GM19397 (cell line): ENCODE results near the gene IGF1R.

ENCODE experiments used
- ATAC-seq: cut with Tn5 transposase; IDR thresholded peaks from one replicate; pipeline ENCODE4 v1.9.1; 2021; ENCODE audit warnings: mild to moderate bottlenecking, moderate library complexity; ENCODE audit not compliant: unreplicated experiment

Gene IGF1R

GRCh38 chr15:98878172-98878571 lies 229.8 kb downstream of the IGF1R start:
- ATAC-seq: no peak

- ATAC-seq: no peak
Measured at GRCh38 chr15:98878862-98879261, 230.5 kb downstream of the IGF1R start.

DNA sequence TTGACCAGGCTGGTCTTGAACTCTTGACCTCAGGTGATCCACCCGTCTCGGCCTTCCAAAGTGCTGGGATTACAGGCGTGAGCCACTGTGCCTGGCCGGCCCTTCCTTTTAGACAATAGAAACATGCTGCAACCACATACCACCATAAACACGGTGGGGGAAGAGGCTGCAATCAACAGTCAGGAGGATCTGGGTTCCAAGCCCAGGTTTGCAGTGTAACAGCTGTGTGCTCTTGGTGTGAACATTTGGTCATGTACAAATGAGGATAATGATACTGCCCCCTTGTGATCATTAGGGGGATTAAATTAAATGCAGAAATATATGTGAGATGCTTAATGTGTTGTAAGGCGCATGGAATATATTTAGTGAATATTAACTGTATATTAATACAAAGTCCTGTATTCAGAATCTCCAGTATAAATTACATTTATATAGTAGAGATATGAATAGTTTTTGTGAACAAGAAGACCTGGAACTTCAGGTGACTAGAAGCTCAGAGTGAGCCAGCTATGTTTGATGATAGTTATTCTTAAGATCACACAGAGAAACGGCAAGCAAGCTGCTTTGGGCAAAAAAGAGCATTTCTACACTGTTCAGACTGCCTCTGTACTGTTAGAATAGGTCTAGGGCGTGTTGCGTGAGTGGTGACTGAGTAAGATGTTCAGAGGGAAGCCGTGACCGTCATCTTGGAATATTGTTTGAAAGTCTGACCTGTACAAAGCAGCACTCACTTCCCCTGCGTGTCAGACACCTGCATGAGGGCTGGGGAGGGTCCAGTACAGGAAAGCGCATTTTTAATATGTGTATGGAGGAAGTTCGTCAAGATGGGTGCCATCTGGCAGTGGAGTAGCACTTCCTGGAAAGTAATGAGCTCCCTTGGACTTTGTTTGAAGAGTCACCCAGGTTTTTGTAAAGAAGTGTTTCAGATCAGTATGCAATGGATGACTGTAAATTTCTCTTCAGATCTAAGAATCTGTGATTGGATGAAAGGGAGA lies 233.5 kb downstream of the IGF1R start:
- no peak for ATAC-seq

DNA sequence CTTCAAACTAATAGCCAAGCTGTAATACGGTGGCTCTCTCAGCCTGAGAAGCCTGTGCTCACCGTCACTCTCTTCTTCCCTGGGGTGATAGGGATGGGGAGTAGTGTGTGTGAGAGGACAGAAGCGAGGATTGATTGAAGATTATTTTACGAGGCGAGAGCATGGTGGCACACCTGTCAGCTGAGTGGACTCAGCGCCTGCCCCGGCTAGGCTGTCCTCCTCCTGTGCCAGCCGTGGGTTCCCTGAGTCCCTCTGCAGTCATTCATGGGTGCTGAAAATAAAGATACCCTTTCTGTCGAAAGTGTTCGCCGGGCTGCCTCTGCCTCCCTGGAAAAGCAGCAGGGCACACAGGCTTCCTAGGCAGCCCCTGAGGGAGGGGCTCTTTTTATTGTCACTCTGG lies 235.1 kb downstream of the IGF1R start:
- ATAC-seq: no peak

DNA sequence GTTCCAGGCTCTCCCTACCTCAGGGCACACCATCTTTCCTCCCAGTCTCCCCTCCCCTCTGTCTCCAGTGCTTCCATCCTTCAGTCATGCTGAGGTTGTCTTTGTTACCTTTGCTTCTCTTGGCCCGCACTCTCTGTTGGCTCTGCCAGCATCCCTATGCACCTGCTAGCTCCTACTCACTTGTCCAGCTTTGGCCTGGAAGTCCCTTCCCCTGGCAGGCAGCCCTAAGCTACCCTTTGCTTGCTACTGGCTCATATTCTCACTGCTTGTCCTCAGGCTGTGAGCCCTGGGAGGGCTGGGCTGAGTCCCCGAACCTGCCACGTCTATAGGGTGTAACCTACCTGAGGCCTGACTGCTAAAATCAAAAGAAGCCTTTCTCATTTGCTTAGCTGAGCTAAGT lies 236.6 kb downstream of the IGF1R start:
- no peak for ATAC-seq

DNA sequence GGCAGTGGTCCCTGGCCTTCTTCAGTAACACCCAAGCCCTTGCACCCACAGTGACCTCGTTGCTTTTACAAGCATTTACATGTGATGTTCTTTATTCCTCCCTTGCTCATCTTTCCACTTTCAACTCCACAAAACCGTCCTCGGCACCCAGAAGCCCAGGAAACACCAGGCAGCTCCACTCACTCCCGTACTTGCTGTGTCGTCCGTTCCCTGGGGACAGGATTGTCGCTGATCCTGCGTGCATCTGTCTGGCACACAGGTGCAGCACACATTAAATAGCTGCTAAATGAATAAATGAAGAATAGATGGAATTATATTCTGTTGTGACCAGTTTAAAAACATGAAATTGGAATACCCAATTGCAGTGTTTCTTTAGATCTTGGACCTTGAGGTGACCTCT lies 239.6 kb downstream of the IGF1R start:
- ATAC-seq: no peak

- ATAC-seq: no peak
Measured at GRCh38 chr15:98888820-98889479, 240.6 kb downstream of the IGF1R start.

GRCh38 chr15:98889930-98890695 lies 241.8 kb downstream of the IGF1R start:
- no peak for ATAC-seq

- no peak for ATAC-seq
Measured at GRCh38 chr15:98891301-98891700, 243.0 kb downstream of the IGF1R start.

DNA sequence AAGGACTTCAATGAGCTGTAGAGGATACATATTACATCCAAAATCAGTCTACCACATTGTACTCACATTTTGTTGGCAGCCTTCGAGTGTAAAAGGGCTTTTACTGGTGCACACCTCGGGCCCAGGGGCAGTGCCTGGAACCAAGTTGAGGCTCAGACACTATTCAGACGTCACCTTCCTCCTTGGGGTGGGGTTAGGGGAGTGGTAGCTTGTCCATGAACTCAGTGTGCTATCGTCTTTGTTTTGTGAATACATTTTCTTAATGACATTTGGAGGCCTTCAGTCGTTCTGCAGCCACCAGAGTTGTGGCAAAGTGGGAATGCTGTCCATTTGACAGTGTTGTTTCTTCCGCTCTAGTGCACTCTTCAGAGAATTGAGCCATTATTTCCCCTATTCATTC lies 245.1 kb downstream of the IGF1R start:
- ATAC-seq: no peak

GRCh38 chr15:98894312-98894711 lies 246.0 kb downstream of the IGF1R start:
- no peak for ATAC-seq

DNA sequence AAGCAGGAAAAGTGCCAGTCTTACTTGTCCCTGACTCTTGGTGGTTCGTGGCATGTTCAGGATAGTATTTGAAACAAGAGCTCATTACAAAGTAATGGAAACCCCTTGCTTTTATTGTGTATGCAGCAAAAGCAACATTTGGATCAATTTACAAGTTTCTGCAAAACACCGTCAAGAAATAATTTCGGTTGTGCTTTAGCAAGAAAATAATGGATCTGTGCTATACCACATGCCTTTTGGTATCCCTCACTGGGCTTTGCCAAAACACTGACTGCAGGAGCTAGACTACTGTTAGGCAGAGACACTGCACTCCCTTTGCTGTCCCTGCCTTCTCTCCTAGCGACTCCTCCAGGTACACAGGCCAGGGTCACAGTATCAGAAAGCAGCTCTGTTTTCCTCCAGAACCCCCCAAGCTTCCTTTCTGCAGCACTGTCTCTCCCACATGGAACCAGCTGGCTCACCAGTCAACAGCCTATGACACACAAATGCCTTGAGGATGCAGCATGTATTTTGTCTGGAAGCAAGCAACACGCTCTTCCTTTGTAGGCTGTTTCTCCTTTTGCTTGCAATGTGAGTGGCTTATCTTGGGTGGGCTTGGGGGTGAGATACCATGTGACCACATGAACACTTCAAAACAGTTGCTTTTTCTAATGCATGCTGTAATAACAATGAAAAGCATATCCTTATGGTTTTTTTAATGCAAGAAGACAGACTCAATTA lies 247.8 kb downstream of the IGF1R start:
- no peak for ATAC-seq

DNA sequence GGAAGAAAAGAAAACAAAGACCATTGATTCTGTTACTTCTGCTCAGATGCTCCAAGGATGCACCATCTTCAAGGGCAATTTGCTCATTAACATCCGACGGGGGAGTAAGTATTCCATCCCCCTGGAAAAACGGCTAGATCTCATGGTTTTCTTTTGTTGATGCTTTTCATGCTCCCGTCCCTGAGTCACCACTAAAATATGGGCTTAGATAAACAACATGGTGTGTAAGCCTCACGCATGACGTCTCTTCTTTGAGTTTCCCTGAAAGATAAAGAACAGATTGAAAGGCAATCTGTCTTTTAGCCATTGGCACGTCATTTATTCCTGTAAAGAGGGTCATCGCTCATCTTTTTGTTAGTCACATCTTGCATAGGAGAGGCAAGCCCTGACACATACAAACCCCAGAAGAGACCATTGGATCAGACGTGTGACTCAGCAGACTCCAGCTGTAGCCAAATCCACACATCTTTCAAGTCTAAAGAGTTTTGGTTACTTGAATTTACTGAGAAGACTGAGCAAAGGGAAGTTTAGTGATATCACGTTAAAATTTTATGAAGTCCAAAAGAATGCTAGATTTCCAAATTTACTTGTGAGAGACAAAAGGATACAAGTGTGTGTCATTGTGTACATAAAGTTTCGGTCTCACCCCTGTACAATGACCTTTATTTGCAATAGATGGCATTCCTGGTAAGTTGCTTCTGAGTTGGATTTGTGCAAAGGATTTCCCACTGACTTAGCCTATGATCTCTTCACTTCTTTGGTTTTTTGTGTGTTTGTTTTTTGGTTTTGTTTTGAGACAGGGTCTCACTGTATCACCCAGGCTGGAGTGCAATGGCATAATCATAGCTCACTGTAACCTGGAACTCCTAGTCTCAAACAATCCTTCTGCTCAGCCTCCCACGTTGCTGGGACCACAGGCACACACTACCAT lies 248.7 kb downstream of the IGF1R start:
- no peak for ATAC-seq

- no peak for ATAC-seq
Measured at GRCh38 chr15:98898122-98898521, 249.8 kb downstream of the IGF1R start.

DNA sequence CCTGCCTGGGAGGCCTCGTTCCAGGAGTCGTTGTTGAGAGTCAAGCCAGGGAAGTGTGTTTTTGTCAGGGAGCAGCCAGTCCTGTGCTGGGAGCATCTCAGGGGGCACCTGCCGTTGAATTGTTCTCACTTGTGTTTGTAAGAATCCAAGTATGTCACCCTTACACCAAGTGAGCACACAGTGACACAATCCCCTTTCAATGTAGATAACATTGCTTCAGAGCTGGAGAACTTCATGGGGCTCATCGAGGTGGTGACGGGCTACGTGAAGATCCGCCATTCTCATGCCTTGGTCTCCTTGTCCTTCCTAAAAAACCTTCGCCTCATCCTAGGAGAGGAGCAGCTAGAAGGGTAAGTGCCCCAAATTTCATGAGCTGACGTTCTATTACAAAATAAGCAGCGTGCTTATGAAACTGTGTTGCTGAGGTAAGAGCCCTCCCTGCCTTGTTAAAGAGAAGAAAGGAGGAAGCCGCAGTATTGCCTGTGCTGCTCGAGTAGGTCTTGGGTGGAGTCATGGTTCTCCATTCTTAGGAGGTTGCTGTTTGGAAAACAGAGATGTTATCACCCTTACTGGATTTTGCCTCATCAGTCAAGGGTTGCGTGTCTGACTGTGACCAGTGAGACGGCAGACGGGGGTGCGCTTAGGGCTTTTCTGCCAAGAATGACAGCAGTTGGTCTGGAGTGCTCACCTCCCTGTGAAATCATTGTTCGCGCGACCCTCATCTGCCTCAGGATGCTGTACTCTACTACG lies 251.1 kb downstream of the IGF1R start:
- ATAC-seq: no peak

DNA sequence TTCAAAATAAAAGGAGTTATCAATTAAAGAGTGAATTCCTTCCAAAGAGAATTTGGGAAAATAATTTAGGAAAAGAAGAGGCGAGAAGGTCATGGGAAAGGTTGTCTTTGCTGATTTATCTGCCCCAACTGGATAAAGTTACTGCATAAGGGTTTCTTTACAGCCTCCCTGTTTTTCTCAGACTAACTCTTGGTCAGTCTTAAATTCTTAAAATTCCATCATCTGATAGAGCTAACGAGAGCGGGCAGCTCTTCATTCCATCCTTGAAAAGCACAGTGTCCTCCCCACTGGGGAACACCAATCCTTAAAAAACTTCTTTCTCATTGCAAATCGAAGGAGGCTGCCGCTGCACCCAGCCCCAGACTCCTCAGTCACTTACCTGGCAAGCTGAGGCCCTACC lies 252.0 kb downstream of the IGF1R start:
- no peak for ATAC-seq

DNA sequence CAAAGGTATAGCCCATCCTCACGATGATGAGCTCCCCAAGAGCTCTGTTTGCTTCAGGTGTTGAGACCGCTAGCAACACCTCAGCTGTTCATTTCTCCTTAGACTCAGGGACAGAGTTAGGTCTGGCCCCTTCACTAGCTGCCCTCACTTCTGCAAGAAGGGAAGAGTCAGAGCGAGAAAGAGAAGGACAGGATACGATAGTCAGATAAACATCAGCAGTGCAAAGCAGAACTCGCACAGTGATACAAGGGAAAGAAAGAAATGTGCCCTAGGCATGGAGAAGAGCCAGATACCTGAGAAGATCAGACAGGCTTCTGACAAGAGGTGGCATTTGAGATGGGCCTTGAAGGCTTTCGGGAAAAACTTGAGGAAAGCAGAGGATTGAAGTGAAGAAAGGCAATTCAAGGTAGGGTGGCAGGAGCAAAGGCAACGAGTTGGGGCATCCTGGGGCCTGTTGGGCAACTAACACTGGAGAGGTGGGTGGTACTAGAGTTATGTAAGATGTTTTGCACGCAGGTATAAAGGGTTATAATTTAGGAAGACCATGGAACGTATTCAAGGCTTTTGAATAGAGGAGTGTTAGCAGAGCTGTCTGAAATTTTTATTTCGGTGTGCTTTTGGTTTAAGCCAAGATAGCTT lies 253.2 kb downstream of the IGF1R start:
- no peak for ATAC-seq

- ATAC-seq: no peak
Measured at GRCh38 chr15:98902931-98903330, 254.6 kb downstream of the IGF1R start.
